Heart right ventricle (tissue), 16 donors: ENCODE data around the gene LMF2. TPM values are rescaled to one million over a fixed set of nuclear protein-coding genes. Genes with fewer than 3 reads are reported as not detected.

ENCODE experiments used
- ATAC-seq, 8 donors: fragments of 200-7000 bp; cut with Tn5 transposase; one replicate each; pipeline ENCODE4 v1.9.1; 2020; ENCODE audit warnings: mild to moderate bottlenecking in 8 of 8, moderate library complexity in 8 of 8, moderate number of reproducible peaks in 1 of 8
- DNase-seq, 2 donors: peaks; one replicate each; pipeline ENCODE4 v3.0.0-alpha.2; 2020
- H3K27ac ChIP-seq, 10 donors: fragments of 200-600 bp; sonication (generic) in 2 of 10; one replicate each; pipeline versions ENCODE4 v1.5.0 to v1.8.0; 2020 to 2022; ENCODE audit warnings: mild to moderate bottlenecking in 3 of 10
- H3K27me3 ChIP-seq, 7 donors: fragments of 200-600 bp; one replicate each; pipeline ENCODE4 v1.8.0; 2021 to 2022; ENCODE audit warnings: mild to moderate bottlenecking in 2 of 7
- H3K36me3 ChIP-seq, 9 donors: fragments of 200-600 bp; sonication (generic) in 1 of 9; one replicate each; pipeline versions ENCODE4 v1.5.0 to v1.8.0; 2020 to 2022; ENCODE audit warnings: mild to moderate bottlenecking in 2 of 9
- H3K4me1 ChIP-seq, 9 donors: fragments of 200-600 bp; sonication (generic) in 1 of 9; one replicate each; pipeline versions ENCODE4 v1.5.0 to v1.8.0; 2020 to 2022; ENCODE audit warnings: mild to moderate bottlenecking in 4 of 9
- H3K4me3 ChIP-seq, 10 donors: fragments of 200-600 bp; sonication (generic) in 2 of 10; one replicate each; pipeline versions ENCODE4 v1.5.0 to v1.8.0; 2020 to 2022; ENCODE audit warnings: mild to moderate bottlenecking in 7 of 10, moderate library complexity in 2 of 10
- H3K9me3 ChIP-seq, 11 donors: fragments of 200-600 bp in 10 of 11; sonication (generic) in 2 of 11; one replicate each; pipeline versions ENCODE4 v1.5.0 to v1.8.0; 2013 to 2022; ENCODE audit warnings: mild to moderate bottlenecking in 2 of 11, control low read depth in 1 of 11, moderate library complexity in 1 of 11
- CTCF ChIP-seq, 9 donors: fragments of 200-600 bp; sonication (generic) in 2 of 9; IDR thresholded peaks; one replicate each; pipeline versions ENCODE4 v1.5.0 to v1.8.0; 2021 to 2022; ENCODE audit warnings: antibody characterized with exemption in 9 of 9, mild to moderate bottlenecking in 5 of 9, moderate library complexity in 1 of 9
- WGBS, 2 donors: extraction: QIAGEN DNeasy Blood & Tissue Kit; methylation state at CpG; one replicate each; pipeline ENCODE4 v1.1.7; 2013; ENCODE audit warnings: inconsistent platforms in 1 of 2; 5-methylcytosine and 5-hydroxymethylcytosine counted together
- intact Hi-C, 10 donors: fragments of 100-400 bp; cut with DNase I; formaldehyde crosslinking; loops; one replicate each; pipeline versions ENCODE4 v1.11.1 to v1.14.2; 2022
- polyA plus RNA-seq, 2 donors: library from polyadenylated mRNA; stranded (reverse); fragments of 200-250 nt; gene quantifications; one replicate each; pipeline ENCODE4 v1.2.3, GENCODE V29; 2013
- total RNA-seq, 10 donors: library from RNA; stranded (reverse); fragmentation: NEBNext Ultra II Directional in 3 of 10; extraction: Animal tissue kit (Norgen Biotek cat#: 25700) in 3 of 10; gene quantifications; one replicate each; pipeline versions ENCODE4 v1.2.1 to v1.2.4, GENCODE V29; 2021 to 2023
- donor health status: Arrhythmogenic right ventricular cardiomyopathy.
- donor health status: ischemic (EF 13 %, LVEDD 7.1; RV severe dilation, severe dysfunction).
- donor health status: healthy with polysubstance abuse.
- donor health status: DM: no; HTN: yes; CAD: no.
- donor health status: DM: no; HTN: no; CAD: no.
- donor health status: ischemic (EF 25% LVEDD 6.9; RV normal size, moderate dysfunction).
- donor health status: ischemic (EF 25% LVEDD 5.7; RV mildly dilated, moderate dysfunction).
- donor health status: healthy.
- donor health status: DM: yes; HTN: yes; CAD: no.
- donor health status: Ischemic cardiomyopathy.
- donor health status: ischemic (EF 35%, LVEDD 5.7; RV mildly dilated, moderate dysfunction).
- donor health status: nonischemic (EF 11% LVEDD 7.7; RV severe dilation, severe dysfunction).
- donor health status: DM: yes; HTN: yes; CAD: no.
- donor health status: PGD.
- donor health status: ischemic (EF 29% LVEDD 5.4; RV normal size, mild dysfunction).
- donor health status: nonischemic (EF 23%, LVEDD 6.1; RV moderate dilation, normal function).

The LMF2 gene
- total and polyA plus RNA-seq, 12 donors: 18.8 to 42.5 (median 25.4) TPM

GRCh38 chr22:50504369-50505211 lies 2.9 kb downstream of the LMF2 start:
- peaks cover 3 to 42% (median 18%) of the 10 kb centered on the region in 9 donors for H3K36me3 ChIP-seq
- no peak for DNase-seq
- H3K4me3 ChIP-seq: no peak overlapping the region
- WGBS, 2 donors: 95 to 96% methylated on average over 41 to 44 of the region's 44 CpGs
- H3K9me3 ChIP-seq: no peaks in the 10 kb centered on the region
- intact Hi-C loops: loop anchor here in 4 of 10 donors (10.0 kb wide), 1 partner anchor 260 kb away; the partner anchor contains the start of gene TUBGCP6 (in 4 of the 4)
- no peak overlapping the region for H3K27ac ChIP-seq
- H3K27me3 ChIP-seq: no peaks in the 10 kb centered on the region
- no peak for TF ChIP-seq CTCF (IDR thresholded peaks at IDR 0.05)
- ATAC-seq: no peak
- peaks cover 13 to 31% (median 25%) of the 10 kb centered on the region in 9 donors for H3K4me1 ChIP-seq

GRCh38 chr22:50503475-50504145 lies 3.9 kb downstream of the LMF2 start:
- Histone ChIP-seq H3K4me1 (peaks cover 9 to 23% (median 17%) of the 10 kb centered on the region in 9 donors), H3K36me3 (peaks cover 3 to 42% (median 18%) of the 10 kb centered on the region in 9 donors), H3K27me3 (no peaks in the 10 kb centered on the region), H3K27ac (no peak overlapping the region), H3K4me3 (no peak overlapping the region), H3K9me3 (no peaks in the 10 kb centered on the region)
- no peak for ATAC-seq
- TF ChIP-seq CTCF (IDR thresholded peaks at IDR 0.05): peak in 1 of 9 donors; percentile 7
- no peak for DNase-seq
- WGBS, 2 donors: 87 to 91% methylated on average over 22 to 25 of the region's 26 CpGs
- intact Hi-C loops: loop anchor here in 4 of 10 donors (10.0 kb wide), 1 partner anchor 259 kb away; the partner anchor contains the start of gene TUBGCP6 (in 4 of the 4)

GRCh38 chr22:50502628-50503474 lies 4.7 kb downstream of the LMF2 start:
- Histone ChIP-seq H3K4me1 (peaks cover 9 to 24% (median 14%) of the 10 kb centered on the region in 9 donors), H3K9me3 (no peaks in the 10 kb centered on the region), H3K27me3 (peaks cover 0 to 2% (median 0%) of the 10 kb centered on the region in 7 donors), H3K4me3 (no peak overlapping the region), H3K36me3 (peaks cover 3 to 42% (median 18%) of the 10 kb centered on the region in 9 donors), H3K27ac (no peak overlapping the region)
- 88 to 90% methylated on average over 24 of the region's 24 CpGs for WGBS, 2 donors
- intact Hi-C loops: loop anchor here in 4 of 10 donors (10.0 kb wide), 1 partner anchor 258 kb away; the partner anchor contains the start of gene TUBGCP6 (in 4 of the 4)
- DNase-seq (no peak), ATAC-seq (no peak)
- TF ChIP-seq CTCF (IDR thresholded peaks at IDR 0.05): no peak
